Measurements from ENCODE around the gene KCNMA1.

The KCNMA1 gene

GRCh38 chr10:77226452-77226851 lies 411.2 kb downstream of the KCNMA1 start:
- no peaks in the 10 kb centered on the region for H3K4me1 ChIP-seq (ENCODE audit: insufficient read depth, low read length)
- no peaks in the 10 kb centered on the region for H3K36me3 ChIP-seq (ENCODE audit: insufficient read depth, low read length)
- no peak overlapping the region for H3K9ac ChIP-seq (ENCODE audit: low read depth, low read length)

GRCh38 chr10:77226020-77226419 lies 411.6 kb downstream of the KCNMA1 start:
- no peaks in the 10 kb centered on the region for H3K4me1 ChIP-seq (ENCODE audit: insufficient read depth, low read length)
- no peak overlapping the region for H3K9ac ChIP-seq (ENCODE audit: low read depth, low read length)
- H3K36me3 ChIP-seq (ENCODE audit: insufficient read depth, low read length), result no peaks in the 10 kb centered on the region
- H3K9me3 ChIP-seq (ENCODE audit: control insufficient read depth, insufficient read depth, low read length), result no peaks in the 10 kb centered on the region

More at GRCh38 chr10:77226452-77226851, 411.2 kb downstream of the KCNMA1 start:
- no peaks in the 10 kb centered on the region for H3K9me3 ChIP-seq (ENCODE audit: control insufficient read depth, insufficient read depth, low read length)

- no peaks in the 10 kb centered on the region for H3K36me3 ChIP-seq (ENCODE audit: insufficient read depth, low read length)
- no peaks in the 10 kb centered on the region for H3K4me1 ChIP-seq (ENCODE audit: insufficient read depth, low read length)
- no peak overlapping the region for H3K9ac ChIP-seq (ENCODE audit: low read depth, low read length)
- H3K9me3 ChIP-seq (ENCODE audit: control insufficient read depth, insufficient read depth, low read length), result no peaks in the 10 kb centered on the region
These were observed 413.8 kb downstream of the KCNMA1 start for GRCh38 chr10:77223526-77224460.

GRCh38 chr10:77220150-77220549 lies 417.5 kb downstream of the KCNMA1 start:
- Histone ChIP-seq H3K9me3 (ENCODE audit: control insufficient read depth, insufficient read depth, low read length) (no peaks in the 10 kb centered on the region), H3K36me3 (ENCODE audit: insufficient read depth, low read length) (no peaks in the 10 kb centered on the region), H3K9ac (ENCODE audit: low read depth, low read length) (no peak overlapping the region), H3K4me1 (ENCODE audit: insufficient read depth, low read length) (no peaks in the 10 kb centered on the region)

GRCh38 chr10:77219046-77219445 lies 418.6 kb downstream of the KCNMA1 start:
- Histone ChIP-seq H3K4me1 (ENCODE audit: insufficient read depth, low read length) (no peaks in the 10 kb centered on the region), H3K36me3 (ENCODE audit: insufficient read depth, low read length) (no peaks in the 10 kb centered on the region), H3K9me3 (ENCODE audit: control insufficient read depth, insufficient read depth, low read length) (no peaks in the 10 kb centered on the region), H3K9ac (ENCODE audit: low read depth, low read length) (no peak overlapping the region)

- Histone ChIP-seq H3K4me1 (ENCODE audit: insufficient read depth, low read length) (no peaks in the 10 kb centered on the region), H3K9ac (ENCODE audit: low read depth, low read length) (no peak overlapping the region), H3K36me3 (ENCODE audit: insufficient read depth, low read length) (no peaks in the 10 kb centered on the region), H3K9me3 (ENCODE audit: control insufficient read depth, insufficient read depth, low read length) (no peaks in the 10 kb centered on the region)
These were observed 422.8 kb downstream of the KCNMA1 start for GRCh38 chr10:77214799-77215198.

- no peaks in the 10 kb centered on the region for H3K36me3 ChIP-seq (ENCODE audit: insufficient read depth, low read length)
- H3K9ac ChIP-seq (ENCODE audit: low read depth, low read length), result no peak overlapping the region
- no peaks in the 10 kb centered on the region for H3K9me3 ChIP-seq (ENCODE audit: control insufficient read depth, insufficient read depth, low read length)
- H3K4me1 ChIP-seq (ENCODE audit: insufficient read depth, low read length), result peaks cover 3% of the 10 kb centered on the region; the same call in 1 of the 2 replicates
These were observed 425.0 kb downstream of the KCNMA1 start for GRCh38 chr10:77212632-77213031.

GRCh38 chr10:77210645-77211044 lies 427.0 kb downstream of the KCNMA1 start:
- Histone ChIP-seq H3K4me1 (ENCODE audit: insufficient read depth, low read length) (peaks cover 3% of the 10 kb centered on the region; the same call in 1 of the 2 replicates), H3K9me3 (ENCODE audit: control insufficient read depth, insufficient read depth, low read length) (no peaks in the 10 kb centered on the region), H3K36me3 (ENCODE audit: insufficient read depth, low read length) (no peaks in the 10 kb centered on the region), H3K9ac (ENCODE audit: low read depth, low read length) (no peak overlapping the region)

- no peaks in the 10 kb centered on the region for H3K36me3 ChIP-seq (ENCODE audit: insufficient read depth, low read length)
- peaks cover 3% of the 10 kb centered on the region; the same call in 1 of the 2 replicates for H3K4me1 ChIP-seq (ENCODE audit: insufficient read depth, low read length)
- 0 out of 2 replicates have a peak, but pooled peaks cover 6% of the 10 kb centered on the region for H3K9me3 ChIP-seq (ENCODE audit: control insufficient read depth, insufficient read depth, low read length)
- H3K9ac ChIP-seq (ENCODE audit: low read depth, low read length), result no peak overlapping the region
These were observed 428.8 kb downstream of the KCNMA1 start for GRCh38 chr10:77208684-77209256.

- peaks cover 3% of the 10 kb centered on the region; the same call in 1 of the 2 replicates for H3K4me1 ChIP-seq (ENCODE audit: insufficient read depth, low read length)
- H3K9ac ChIP-seq (ENCODE audit: low read depth, low read length), result no peak overlapping the region
- 0 out of 2 replicates have a peak, but pooled peaks cover 6% of the 10 kb centered on the region for H3K9me3 ChIP-seq (ENCODE audit: control insufficient read depth, insufficient read depth, low read length)
- no peaks in the 10 kb centered on the region for H3K36me3 ChIP-seq (ENCODE audit: insufficient read depth, low read length)
These were observed 429.8 kb downstream of the KCNMA1 start for GRCh38 chr10:77207828-77208185.

- no peak overlapping the region for H3K9ac ChIP-seq (ENCODE audit: low read depth, low read length)
- H3K9me3 ChIP-seq (ENCODE audit: control insufficient read depth, insufficient read depth, low read length), result 0 out of 2 replicates have a peak, but pooled peaks cover 6% of the 10 kb centered on the region
- H3K4me1 ChIP-seq (ENCODE audit: insufficient read depth, low read length), result peaks cover 3% of the 10 kb centered on the region; the same call in 1 of the 2 replicates
- H3K36me3 ChIP-seq (ENCODE audit: insufficient read depth, low read length), result no peaks in the 10 kb centered on the region
These were observed 430.3 kb downstream of the KCNMA1 start for GRCh38 chr10:77207182-77207827.

GRCh38 chr10:77205135-77205534 lies 432.5 kb downstream of the KCNMA1 start:
- Histone ChIP-seq H3K9me3 (ENCODE audit: control insufficient read depth, insufficient read depth, low read length) (0 out of 2 replicates have a peak, but pooled peaks cover 6% of the 10 kb centered on the region), H3K36me3 (ENCODE audit: insufficient read depth, low read length) (no peaks in the 10 kb centered on the region)

GRCh38 chr10:77204171-77204570 lies 433.4 kb downstream of the KCNMA1 start:
- Histone ChIP-seq H3K4me1 (ENCODE audit: insufficient read depth, low read length) (peaks cover 3% of the 10 kb centered on the region; the same call in 1 of the 2 replicates), H3K36me3 (ENCODE audit: insufficient read depth, low read length) (no peaks in the 10 kb centered on the region), H3K9ac (ENCODE audit: low read depth, low read length) (no peak overlapping the region), H3K9me3 (ENCODE audit: control insufficient read depth, insufficient read depth, low read length) (0 out of 2 replicates have a peak, but pooled peaks cover 6% of the 10 kb centered on the region)

More at GRCh38 chr10:77205135-77205534, 432.5 kb downstream of the KCNMA1 start:
- H3K9ac ChIP-seq (ENCODE audit: low read depth, low read length), result no peak overlapping the region
- H3K4me1 ChIP-seq (ENCODE audit: insufficient read depth, low read length), result peaks cover 3% of the 10 kb centered on the region; the same call in 1 of the 2 replicates

- H3K9ac ChIP-seq (ENCODE audit: low read depth, low read length), result no peak overlapping the region
- H3K4me1 ChIP-seq (ENCODE audit: insufficient read depth, low read length), result peaks cover 2% of the 10 kb centered on the region; the same call in 1 of the 2 replicates
- no peaks in the 10 kb centered on the region for H3K36me3 ChIP-seq (ENCODE audit: insufficient read depth, low read length)
- H3K9me3 ChIP-seq (ENCODE audit: control insufficient read depth, insufficient read depth, low read length), result 0 out of 2 replicates have a peak, but pooled peaks cover 6% of the 10 kb centered on the region
These were observed 434.8 kb downstream of the KCNMA1 start for GRCh38 chr10:77202857-77203256.
